HPDE6-E6E7 (cell line): ENCODE data around the gene NFKB1.
"Not testable (repeated sequence)": the region's sequence is repeated elsewhere in the genome, so short reads cannot be mapped to it uniquely, and the experiment has no call there.

Experiments used
- DNase-seq: peaks from one replicate; pipeline ENCODE4 v3.0.0; 2011; ENCODE audit warnings: missing footprints; ENCODE audit errors: extremely low spot score

Gene NFKB1

DNA sequence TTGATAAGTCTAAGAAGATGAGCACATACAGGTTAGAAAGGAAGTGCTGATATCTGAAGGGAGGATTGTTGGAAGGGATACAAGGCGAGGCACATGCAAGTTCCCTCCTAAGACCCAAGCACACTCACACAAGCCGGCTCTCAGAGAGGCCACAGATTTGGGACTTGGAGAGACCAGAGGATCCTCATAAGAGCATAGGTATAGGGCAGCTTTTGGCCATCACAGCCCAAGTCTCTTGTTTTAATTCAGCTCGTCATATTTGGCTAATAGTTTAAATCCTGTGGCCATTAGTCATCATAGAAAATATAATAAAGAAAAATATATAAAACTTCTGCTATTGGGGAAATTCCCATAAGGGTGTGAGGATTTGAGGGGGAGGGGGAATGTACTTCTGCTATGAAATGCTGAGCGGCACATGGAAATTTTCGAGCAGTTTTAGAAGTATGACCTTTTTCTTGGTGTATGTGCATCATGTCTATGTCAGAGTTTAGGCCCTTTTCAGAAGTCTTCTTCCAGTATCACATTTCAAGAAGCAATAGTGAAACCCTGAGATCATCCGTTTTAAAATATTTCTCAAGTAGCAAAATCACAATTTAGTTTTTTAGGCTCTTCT lies 97.7 kb downstream of the NFKB1 start:
- DNase-seq, result no peak

DNA sequence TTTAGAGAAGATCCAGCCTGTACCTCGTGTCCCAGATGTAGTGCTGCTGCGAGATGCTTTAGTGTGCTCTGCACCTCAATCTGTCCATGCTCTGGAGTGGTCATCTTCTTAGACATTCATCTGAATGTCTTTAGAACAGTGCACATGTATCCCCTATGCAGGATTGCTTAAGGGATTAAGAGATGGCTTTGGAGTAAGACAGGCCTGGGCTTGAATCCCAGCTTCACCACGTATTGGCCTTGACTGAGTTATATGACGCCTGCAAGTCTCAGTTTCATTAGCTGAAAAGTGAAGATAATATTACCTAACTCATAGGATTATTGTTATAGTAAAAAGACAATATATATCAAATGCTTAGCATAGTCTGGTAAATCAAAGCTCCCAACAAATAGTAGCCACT lies 98.3 kb downstream of the NFKB1 start:
- DNase-seq, result no peak

DNA sequence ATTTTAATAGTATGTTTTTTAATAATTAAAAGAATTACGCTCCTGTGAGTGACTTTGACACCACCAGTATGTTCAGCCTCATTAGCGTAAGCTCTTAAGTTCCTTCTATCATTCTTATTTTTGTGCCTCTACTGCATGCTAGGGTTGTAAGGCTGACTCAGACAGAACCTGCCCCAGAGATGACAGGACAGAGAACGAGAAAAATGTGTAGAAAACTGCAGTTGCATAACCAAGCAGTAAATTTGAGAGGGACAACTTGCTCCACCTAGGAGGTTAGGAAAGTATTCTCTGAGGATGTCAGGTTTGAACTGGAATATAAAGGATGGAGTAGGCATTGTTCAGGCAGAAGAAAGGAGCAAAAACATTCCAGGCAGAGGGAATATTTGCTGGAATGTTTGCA lies 98.7 kb downstream of the NFKB1 start:
- DNase-seq, result no peak

DNA sequence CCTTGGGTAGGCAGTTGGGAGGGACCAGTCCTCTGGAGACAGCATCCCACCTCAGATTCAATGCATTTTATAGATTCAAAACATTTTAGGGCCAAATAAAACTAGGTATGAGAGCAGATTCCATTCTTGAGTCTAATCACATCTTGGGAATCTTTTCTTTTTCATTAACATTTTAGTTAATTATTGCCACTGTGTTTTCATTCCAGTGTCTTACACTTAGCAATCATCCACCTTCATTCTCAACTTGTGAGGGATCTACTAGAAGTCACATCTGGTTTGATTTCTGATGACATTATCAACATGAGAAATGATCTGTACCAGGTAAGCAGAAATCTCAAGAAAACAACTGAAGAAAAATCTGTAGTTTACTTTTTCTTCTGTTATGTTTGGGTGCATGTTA lies 99.5 kb downstream of the NFKB1 start:
- no peak for DNase-seq

DNA sequence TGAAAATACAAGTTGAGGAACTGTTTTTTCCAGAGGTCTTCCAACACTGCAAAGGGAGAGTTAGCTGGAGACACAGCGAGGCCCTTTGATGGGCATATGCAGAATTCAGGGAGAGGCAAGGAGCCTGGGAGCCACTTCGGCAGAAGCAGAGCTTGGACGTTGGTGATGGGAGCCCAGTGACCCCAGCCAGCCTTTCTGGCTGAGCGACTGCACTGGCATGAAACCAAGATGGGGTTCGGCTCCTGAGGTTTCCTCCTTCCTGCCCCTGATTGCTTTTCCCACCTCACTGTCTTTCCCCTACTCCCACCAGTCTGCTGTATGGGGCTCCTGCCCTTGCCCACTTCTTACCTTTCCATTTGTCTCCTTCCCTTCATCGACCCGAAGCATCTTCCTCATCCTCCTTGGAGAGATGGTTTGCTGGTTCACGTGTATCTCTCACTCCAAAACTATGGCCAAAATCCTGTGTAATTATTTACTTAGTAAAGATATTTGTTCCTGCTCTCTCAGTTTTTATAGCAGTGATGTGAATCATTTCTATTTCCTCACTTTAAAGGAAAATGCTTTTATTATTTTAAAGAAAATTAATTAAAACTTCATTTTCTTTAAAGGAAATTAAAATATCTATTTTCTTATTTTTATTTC lies 100.5 kb downstream of the NFKB1 start:
- no peak for DNase-seq

DNA sequence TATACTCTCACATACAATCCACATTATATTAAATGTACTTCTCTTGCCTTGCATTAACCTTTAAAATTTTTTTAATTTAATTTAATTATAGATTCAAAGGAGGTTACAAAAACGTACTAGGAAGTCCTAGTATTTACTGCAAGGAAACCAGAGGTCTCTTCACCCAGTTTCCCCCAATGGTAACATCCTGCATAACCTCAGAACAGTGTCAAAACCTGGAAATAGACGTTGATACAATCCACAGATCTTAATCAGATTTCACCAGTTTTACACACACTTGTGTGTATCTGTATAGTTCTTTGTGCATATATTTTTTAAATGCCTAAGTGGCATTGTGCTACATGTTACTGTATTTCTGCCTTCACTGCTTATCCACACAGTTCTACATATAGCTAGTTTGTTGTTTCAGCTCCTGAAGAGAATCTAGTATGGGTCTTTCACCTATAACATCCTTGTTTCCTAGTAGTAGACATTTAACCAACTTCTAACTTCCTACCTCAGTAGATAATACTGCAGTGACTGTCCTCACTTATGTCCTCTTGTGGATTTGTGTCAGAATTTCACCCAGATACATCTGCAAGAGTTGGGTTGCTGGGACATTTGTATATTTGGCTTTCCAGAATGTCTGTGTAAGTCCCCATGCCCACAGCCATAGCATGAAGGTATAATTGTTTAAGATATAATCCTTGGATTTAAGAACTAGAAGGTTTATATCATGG lies 103.2 kb downstream of the NFKB1 start:
- no peak for DNase-seq

DNA sequence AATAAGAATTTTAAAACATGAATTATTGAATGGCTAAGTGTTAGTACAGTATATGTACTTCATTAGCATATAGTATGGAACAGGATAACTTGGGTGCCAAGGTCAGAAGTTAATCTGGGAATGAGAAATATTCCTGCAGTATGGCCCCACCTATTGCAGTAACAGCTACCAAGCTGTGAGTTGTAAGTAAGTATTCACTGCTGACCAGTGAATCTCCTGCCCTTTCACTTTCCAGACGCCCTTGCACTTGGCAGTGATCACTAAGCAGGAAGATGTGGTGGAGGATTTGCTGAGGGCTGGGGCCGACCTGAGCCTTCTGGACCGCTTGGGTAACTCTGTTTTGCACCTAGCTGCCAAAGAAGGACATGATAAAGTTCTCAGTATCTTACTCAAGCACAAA lies 105.1 kb downstream of the NFKB1 start:
- DNase-seq, result no peak

DNA sequence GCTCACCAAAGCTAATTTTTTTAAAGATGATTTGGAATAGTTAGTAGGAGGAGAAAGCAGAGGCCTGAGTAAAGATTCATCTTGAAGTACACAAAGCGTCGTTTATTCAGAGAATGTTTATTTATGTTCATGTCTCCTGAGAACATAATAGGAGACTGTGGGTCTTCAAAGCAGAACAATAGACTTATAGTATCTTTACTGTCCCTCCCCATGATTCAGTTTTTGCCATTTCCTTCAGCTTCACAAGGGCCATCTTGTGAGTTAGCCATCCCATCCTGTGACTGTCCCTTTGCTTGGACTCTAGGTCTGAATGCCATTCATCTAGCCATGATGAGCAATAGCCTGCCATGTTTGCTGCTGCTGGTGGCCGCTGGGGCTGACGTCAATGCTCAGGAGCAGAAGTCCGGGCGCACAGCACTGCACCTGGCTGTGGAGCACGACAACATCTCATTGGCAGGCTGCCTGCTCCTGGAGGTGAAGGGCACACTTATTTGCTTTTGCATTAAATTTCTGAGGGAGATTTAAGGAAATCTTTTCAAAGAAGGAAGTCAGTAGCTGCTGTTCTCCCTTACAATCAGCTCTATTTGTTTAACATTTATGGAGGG lies 105.8 kb downstream of the NFKB1 start:
- DNase-seq, result no peak

DNA sequence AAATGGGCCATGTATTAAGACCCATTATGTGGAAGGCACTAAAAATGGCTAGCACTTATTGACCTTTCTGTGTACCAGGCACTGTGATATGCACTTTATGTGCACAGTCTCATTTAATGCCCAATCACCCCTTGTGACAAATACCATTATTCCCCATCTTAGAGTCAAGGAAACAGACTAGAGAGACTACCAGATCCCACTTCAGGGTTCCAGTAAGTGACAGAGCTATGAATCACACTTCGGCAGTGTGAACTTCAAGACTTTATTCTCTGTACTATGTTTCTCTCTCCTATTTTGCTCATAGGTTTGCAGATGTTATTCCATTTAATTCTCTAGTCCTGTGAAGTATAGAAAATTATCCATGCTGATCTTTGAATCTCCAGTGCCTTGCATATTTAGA lies 107.0 kb downstream of the NFKB1 start:
- no peak for DNase-seq

DNA sequence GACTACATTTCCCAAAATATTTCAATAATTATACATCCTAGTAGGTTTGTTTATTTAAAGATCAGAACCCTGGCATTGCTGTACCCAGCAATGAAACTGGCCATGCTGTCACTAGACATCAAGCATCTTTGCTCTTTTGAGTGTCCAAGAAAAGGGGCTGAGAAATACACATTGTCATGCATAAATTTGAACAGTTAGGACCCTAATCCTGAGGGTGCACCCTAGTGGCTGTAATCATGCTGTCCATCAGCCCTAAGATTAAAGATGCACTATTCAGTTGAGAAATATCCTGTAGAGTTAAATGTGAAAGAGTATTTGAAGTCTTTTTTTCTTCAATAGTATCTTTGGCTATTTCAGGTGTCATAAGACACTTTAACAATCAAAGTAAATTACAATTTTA lies 108.8 kb downstream of the NFKB1 start:
- DNase-seq, result no peak

DNA sequence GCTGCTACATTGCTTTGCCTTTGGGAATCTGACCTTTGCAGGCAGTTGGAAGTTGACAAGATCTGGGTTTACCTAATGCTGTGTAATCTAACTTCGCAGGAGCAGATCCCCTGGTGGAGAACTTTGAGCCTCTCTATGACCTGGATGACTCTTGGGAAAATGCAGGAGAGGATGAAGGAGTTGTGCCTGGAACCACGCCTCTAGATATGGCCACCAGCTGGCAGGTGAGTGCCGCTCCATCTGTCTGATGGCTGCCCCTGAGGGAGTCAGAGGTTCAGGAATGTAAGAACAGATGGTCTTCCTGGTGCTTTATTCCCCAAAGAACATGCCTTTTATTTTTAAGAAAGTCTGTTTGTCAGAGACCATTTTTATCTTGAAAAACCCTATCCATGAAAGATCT lies 109.3 kb downstream of the NFKB1 start:
- no peak for DNase-seq

DNA sequence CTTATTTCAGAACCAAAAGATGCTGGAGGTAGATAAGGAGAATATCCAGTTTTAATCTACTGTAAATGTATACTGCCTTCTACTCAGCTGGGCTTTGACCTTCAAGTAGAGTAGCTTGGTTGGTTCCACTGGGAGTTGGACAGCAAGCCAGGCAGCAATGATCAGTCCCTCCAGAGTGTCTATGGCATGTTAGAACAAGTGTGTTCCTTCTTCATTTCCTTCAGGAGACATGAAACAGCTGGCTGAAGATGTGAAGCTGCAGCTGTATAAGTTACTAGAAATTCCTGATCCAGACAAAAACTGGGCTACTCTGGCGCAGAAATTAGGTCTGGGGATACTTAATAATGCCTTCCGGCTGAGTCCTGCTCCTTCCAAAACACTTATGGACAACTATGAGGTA lies 111.1 kb downstream of the NFKB1 start:
- no peak for DNase-seq

DNA sequence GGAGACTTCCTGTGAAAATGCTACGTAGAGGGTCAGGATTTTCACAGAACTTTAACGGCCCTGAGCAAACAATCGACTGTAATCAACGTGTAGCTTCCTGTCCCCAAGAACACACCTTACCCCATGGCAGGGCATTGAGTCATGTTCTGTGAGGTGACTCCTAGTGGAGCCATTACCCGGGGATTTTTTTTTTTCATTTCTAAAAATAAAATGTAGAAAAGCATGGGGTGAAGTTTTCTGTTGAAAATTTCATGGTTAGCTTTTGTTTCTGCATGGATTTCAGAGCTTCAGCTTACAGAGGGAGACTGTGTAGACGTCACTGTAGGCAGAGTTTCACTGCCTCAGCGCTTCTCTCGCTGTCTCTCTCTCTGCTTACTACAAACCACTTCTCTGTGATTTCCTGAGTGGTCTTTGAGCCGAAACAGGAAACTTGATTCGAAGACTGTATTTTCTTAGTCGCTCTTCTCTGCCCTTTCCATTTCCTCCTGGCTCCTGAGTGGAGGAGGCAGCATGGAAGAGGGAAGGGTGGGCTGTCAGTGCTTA lies 111.7 kb downstream of the NFKB1 start:
- DNase-seq, result peak; percentile 65

DNA sequence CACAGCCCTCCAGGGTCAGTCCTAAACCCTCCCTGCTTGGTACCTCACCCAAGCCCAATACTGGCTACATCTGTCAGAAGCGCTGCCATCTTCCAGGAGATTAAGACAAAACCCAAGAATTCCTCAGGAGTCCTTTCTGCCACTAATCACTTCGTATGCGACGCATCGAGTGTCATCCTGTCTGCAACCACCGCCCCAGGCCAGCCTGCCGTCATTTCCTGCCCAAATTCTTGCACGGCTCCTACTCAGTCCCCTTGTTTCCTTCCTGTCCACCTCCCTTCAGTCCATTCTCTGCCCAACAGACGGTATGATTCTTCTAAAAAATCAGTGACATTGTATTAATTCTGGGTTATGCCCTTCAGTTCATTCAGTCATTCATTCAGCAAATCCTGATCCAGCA lies 113.6 kb downstream of the NFKB1 start:
- no peak for DNase-seq

DNA sequence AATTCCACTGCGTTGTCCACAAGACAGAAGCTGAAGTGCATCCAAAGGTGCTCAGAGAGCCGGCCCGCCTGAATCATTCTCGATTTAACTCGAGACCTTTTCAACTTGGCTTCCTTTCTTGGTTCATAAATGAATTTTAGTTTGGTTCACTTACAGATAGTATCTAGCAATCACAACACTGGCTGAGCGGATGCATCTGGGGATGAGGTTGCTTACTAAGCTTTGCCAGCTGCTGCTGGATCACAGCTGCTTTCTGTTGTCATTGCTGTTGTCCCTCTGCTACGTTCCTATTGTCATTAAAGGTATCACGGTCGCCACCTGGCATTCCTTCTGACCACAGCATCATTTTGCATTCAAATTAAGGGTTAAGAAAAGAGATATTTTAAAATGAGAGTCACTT lies 115.5 kb downstream of the NFKB1 start:
- DNase-seq, result no peak

DNA sequence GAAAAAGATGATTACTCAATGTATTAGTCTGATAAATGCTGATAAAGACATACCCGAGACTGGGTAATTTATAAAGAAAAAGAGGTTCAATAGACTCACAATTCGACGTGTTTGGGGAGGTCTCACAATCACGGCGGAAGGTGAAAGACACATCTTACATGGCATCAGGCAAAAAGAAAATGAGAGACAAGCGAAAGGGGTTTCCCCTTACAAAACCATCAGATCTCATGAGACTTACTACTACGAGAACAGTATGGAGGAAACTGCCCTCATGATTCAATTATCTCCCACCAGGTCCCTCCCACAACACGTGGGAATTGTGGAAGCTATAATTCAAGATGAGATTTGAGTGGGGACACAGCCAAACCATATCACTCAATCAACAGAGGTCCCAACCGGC lies 117.9 kb downstream of the NFKB1 start:
- DNase-seq, result not testable (repeated sequence)

DNA sequence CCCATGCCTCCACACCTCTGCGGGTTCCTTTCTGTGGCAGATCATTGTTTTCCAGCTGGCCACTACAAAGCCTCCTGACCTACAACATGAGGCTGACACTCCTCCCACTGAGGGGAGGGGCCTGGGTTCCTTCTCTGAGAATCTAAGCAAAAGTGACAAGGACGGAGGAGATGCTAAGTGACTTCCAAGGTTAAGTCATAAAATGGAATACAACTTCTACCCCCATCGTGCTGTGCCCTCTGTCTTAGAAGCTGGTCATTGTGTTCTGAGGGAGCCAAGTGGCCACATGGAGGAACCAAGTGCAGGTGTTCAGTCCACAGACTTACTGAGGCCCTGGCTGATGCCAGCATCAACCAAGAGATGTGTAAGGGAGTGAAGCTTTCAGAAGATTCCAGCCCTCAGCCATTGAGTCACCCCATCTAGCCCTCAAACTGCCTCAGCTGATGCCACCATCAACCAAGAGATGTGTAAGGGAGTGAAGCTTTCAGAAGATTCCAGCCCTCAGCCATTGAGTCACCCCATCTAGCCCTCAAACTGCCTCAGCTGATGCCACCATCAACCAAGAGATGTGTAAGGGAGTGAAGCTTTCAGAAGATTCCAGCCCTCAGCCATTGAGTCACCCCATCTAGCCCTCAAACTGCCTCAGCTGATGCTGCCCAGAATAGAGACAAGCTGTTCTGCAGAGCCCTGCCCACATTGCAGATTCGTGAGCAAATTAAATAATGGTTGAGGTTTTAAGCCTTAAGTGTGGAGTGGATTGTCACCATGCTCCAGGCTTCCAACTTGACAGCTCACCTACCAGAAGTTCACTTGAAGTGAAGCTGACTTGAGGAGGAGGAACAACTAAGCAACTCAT lies 118.8 kb downstream of the NFKB1 start:
- not testable (repeated sequence) for DNase-seq

DNA sequence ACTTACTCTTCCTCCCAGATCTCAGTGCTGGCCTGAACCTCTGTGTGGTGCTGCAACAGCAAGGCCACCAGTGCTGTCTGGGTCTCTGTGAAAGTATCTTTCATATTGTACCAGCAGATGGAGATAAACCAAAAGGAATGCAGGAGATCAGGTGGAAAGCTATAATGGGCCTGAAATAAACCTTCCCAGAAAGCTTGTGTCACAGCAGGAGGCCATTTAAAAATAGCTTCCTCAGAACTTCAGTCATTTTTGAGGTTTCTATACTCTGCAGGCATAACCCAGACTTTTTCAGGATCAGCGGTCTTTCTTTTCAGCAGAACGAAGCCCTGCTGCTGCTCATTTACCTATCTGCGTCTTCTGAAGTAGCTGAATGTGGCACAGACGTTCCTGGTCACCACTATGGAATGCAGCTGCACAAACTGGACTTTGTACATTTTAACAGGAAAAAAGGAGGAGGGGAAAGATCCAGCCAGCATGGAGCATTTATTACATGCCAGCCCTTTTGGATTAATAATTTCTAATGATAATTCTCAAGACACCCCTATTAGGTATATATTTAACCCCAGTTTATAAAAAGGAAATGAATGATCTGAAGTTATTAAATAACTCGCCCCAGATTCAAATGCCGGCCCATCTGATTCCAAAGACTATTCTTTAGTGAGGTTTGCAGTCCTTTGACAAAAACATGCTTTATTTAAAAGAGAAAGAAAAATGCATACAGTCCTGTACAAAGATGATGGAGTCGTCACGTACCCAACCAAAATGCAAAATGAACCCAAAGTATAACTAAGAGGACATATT lies 119.7 kb downstream of the NFKB1 start:
- DNase-seq, result peak; percentile 69

DNA sequence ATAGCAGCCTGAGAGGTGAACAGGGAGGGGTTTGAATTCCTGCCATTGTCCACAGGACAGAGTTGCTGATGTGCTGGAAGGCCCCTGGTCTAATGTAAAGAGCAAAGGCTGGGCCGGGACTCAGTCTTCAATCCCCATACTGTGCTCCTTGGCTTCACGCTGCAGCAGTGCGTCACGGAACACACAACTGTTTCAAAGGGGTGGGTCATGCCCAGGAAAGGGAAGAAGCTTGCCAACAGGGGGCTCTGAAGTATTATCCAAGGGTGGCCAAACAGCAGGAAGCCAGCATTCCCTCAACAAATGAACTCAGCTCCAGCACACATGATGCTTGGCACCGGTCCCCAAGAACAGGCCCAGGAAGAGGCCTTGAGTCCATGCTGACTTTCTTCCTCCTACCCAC lies 122.5 kb downstream of the NFKB1 start:
- DNase-seq, result no peak

DNA sequence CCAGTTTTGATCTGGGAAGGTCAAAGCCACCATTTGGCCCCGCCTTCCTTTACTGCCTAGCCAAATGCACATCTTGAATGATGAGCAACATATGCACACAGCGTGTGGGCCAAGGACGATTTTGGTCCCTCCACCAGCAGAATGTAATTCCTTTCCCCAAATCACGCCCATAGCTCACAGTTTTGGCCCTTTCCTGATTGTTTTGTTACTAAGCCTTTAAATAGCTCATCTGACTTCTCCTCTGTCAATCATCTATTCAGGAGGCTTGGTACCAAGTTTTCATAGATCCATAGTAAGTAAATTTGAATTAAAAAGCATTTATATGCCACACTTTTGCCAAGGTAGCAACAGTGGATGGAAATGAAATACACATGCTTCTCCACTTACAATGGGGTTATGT lies 123.3 kb downstream of the NFKB1 start:
- DNase-seq, result no peak
